GM18873 (cell line): ENCODE measurements around the gene EPHB3.

Experiments
- ATAC-seq: cut with Tn5 transposase; IDR thresholded peaks from one replicate; pipeline ENCODE4 v1.9.1; 2021; ENCODE audit warnings: mild to moderate bottlenecking, moderate library complexity, moderate number of reproducible peaks; ENCODE audit not compliant: unreplicated experiment, low FRiP score

EPHB3 gene

DNA sequence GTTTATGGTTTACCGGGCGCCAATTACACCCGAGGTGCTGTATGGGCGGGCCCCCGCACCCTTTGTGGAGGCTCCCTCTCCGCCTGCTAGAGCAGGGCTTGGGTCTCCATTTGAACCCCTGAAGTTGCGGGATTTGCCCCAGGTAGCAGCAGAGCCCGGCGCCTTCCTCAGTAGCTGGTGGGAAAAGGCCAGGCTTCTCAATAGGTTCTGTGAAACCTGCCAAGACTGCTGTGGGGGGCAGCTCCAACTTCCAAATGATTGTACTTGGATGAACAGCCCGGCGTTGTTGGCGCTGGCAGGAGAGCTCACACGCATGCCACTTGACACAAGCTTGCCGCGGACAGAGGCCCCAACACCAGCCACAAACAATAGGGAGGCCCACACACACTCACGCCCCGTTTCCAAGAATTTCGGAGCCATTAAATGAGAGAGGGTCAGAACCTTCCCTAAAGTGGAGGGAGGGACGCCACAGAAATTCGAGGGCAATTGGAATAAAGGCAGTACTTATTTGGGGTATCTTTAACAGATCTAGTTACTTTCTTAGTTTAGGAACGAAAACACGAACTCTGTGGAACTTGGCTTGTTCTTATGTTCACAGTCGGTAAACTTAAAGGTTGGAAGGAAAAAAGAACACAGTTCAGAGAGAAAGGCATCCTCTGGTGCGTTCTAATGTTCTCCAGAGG is 1.4 kb downstream of the EPHB3 start:
- ATAC-seq = no peak

DNA sequence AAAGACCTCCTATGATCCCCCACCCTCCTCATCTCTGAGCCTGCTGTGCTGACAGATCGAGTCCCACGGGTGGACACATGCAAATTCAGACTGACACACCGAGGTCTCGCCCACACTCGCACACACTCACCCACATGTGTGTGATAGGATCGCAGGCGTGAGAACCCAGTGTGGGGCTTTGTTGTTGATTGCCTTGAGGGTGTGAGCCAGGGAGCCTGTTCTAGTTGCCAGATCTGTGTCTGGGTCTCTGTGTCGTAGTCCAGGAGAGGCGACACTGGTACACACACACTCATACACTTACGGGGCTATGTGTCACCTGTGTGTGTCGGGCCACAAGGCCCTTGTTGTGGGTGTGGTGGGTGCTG is 2.0 kb downstream of the EPHB3 start:
- ATAC-seq = no peak

DNA sequence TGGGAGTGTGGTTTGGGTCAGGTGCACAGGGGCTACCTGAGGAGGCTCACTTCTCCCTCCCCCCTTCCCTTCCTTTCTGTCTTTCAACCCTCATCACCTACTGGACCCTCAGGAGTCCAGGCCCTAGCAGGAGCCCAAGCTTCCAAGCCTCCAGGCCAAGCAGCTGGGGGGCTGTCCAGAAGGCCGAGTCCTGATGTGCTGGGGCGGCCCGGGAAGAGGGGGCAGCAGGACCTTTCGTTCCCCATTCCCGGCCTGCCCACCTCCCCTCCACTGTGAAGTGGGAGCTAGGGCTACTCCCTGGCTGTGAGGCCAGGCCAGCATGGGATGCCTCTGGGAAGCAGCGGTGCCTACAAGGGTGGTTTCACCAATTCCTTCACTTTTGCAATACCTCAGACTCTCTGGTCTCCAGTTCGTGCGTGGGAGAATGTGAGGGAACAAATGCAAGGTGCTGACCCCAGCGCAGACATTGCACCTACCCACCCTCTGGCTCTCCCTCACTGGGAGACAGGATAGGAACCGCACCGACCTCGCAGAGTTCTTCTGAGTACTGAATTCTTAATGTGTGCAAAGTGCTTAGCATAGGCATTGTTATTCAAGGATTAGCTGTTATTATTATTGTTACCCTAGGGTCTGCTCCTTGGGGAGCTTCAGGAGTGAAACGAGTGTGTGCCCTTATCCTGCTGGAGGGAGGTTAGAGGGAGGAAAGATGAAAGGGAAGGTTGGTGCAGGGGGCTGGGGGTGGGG is 2.5 kb downstream of the EPHB3 start:
- ATAC-seq = no peak

DNA sequence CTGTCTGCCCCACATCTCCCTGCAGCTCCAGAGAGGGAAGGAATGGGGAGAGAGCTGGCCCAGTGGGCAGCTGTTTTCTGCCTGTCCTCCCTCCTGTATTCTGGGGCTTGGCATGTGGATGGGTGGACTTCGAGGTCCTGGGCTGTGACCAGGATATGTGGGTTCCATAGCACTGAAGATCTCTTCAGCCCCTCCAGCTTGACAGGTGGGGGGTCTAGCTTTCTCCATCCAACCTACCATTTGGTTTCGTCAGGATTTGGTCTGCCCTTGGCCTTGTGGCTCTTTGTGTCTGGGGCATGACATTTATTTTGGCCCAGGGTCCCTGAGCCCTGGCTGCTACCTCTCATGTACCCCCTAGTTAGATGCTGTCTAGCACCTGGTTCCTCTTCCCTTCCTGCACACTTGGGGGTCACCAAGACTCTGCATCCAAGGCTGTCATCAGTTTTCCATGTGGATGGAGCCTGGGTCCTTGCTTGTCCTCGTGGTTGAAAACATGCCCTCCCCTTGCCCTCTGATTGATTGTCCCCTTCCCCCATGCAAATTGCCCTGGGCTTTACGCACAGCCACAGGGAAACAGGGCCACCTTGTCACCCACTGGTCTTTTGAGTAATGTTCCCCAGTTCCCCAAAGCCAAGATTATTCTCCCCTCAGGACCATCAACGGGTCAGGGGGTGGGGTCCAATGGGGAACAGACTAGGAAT is 3.2 kb downstream of the EPHB3 start:
- no peak for ATAC-seq

DNA sequence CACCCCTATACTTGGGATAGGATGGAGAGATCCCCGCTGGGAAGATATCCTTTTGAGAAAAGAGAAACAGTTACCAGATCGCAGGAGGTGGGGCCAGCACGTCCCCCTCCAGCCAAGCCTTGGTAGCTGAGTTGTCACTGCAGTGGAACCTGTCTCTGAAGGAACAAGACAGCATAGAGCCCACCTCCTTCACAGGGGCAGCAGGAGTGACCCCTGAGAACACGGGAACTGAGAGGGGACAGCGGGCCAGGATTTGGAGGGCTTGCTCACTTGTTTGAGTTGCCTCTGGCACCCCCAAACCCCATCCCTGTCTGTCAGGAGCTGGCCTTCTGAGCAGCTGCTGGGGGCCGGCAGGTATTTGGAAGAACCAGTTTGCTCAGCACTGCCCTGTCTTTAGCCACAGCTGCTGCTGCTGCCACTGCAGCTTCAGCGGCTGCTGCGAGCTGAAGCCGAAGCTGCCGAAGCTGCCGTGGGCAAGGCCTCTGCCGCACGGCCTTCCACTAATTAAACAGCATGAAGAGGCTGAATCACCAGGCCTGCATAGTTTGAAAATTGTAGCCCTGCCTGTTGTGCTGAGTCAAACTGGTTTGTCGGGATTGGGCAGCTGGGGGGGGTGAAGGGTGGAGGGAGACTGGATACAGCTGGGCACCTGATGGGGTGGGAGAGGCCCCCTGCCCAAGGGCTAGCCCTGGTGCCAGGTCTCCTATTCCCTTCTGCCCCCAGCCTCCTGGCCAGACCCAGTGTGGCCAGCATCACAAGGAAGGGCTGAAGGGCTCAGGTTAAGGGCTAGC is 4.0 kb downstream of the EPHB3 start:
- no peak for ATAC-seq

DNA sequence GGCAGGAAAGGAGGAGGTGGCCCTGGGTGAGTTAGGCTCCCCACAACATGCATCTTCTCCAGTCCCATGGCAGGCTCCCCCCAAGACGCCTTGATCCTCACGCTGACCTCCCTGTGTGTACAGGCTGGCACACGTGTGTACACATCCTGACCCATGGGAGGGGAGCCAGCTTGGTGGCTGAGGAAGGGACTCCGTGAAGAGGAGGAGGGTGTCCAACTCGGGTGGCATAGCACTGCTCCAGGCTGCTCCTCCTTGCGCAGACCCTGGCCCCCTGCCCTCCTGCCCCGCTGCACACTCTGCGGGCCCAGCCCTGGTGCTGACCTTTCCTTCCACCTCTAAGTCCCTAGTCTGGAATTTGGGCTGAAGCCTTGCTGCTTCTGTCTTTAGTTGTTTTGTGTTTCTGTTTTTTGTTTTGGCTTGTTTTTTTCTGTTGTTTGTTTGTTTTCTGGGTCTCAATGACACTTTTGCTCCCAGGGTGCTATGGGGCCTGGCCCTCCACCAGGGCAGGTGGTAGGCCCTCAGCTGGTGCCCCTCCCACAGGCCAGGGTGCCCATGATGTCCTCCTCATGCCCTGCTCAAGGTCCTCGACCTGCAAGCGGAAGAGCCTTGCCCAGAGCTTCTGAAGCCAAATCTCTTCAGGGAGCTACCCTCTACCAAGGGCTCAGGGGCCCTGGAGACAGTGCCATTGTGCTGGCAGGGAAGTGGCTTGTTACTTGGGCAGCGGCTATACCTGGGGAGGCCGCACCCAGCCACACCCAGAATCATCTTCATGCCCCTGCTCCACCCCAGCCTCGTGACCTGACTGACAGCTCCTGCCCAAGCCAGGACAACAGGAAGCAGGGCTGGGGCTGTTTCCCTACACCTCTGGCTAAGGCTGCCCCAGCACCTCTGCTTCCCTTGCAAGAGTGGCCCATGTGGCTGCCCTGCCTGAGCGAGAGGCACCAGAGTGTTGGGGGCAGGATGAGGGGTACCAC is 5.1 kb downstream of the EPHB3 start:
- ATAC-seq = no peak

DNA sequence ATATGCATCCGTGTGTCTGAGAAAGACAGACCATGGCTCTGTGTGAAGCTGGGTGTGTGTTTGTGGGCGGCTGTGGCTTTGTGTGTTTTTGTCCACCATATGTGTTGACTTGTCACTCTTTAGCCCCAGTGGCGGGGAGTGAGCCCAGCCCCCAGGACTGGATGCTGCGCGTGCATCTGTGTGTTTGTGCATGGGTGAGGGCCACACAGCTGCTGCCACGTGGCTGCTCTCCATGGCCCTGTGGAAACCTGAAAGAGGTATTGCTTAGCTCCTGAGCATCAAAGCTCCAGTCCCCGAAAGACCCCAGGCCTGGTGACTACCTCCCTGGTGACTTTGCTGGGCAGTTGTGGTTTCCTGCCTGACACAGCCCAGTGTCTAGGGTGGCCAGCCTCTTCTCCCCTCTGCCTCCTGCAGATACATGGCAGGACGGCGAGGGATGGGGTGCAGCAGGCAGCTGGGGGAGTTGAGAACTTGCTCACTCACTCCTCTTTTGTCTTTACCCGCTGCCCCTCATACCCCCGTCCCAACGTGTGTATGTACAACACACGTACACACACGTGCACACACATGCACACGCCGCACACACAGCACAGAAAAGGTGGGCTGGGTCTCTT is 6.5 kb downstream of the EPHB3 start:
- no peak for ATAC-seq

DNA sequence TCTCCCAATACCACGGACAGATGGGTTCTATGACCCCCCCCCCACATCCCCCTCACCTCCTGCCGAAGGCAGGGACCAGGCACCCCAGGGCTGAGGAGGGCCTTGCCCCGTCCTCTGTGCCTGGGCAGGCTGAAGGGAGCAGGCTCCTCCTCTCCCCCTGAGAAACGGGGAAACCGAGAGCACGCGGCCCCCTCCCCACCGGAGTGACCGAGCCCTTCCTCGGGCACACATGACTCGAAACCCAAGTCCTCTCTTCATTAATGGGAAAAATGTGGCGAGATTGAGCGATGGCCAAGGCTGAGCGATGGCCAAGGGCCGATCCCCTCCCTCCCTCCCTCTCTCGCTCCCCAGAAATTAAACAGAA is 7.0 kb downstream of the EPHB3 start:
- ATAC-seq = no peak

DNA sequence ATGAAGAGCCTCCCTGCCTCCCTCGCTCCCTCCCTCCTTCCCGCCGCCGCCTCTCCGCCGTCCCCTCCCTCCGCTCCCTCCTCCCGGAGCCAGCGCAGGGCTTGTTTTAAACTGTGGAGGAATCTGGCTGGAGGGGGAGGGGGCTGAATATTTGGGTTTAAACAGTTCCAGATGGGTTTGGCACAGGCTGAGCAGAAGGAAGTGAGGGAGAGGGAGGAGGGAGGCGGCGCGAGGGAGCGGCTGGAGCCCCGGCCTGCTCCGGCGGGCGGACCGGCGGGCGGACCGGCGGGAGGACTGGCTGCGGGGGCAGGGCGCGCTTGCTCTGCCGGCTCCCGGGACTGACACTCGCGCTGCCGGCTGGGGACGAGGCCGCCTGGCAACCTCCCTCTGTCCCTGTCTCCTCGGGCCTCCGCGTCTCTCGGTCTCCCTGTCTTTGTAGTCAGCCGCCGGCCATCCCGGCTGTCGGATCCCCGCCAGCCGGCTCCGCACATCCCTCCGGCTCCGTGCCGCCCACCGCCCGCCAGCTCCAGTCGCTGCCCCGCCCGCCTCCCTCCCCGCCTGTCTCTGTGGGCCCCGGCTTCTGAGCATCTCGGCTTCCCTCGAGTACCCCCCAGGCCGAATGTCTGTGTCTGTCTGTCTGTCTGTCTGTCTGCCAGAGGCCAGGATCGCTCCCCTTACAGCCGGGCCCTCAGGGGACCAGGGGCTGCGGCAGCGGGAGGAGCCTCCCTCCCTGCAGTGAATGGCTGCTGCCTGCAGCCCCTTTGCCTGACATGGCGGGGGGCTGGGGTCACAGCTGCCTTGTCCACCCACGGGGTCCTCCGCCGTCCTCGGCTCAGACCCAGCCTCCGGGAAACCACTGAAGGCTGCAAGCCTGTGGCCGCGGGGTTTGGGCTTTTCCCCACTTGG is 7.6 kb downstream of the EPHB3 start:
- ATAC-seq = no peak

DNA sequence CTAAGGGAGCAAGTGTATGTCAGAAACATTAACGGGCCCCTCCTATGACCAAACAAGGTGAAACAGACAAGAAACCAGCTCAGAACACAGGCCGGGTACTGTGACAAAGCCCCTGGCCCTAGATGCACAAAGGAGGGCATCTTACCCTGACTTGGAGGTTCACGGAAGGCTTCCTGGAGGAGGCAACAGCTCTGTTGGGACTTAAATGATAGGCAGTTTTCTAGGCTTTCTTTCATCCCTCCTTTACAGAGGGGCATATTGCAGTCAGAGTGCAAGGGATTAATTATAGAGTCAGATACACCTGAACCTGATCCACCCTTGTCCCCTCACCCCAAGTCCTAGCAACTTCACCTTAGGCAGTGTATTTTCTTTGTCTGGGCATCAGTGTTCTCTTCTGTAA is 8.4 kb downstream of the EPHB3 start:
- no peak for ATAC-seq

DNA sequence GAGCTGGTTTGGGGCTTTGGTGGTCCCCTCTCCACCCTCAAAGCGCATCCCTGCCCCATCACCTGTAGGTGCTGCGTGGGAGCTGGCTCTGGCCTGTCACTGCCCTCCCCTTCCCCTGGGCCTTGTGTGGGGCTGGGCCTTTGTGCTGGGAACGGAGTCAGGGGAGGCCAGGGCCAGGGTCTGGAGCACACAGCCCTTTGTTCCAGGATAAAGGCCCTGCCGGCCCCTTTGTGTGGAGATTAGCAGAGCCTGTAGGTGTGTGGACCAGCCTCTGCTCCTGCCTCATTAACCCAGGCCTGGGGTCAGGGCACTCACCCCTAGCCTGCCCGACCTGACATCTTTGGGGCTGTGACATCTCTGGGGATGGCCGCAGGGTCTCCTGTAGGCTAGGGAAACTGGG is 8.9 kb downstream of the EPHB3 start:
- no peak for ATAC-seq

DNA sequence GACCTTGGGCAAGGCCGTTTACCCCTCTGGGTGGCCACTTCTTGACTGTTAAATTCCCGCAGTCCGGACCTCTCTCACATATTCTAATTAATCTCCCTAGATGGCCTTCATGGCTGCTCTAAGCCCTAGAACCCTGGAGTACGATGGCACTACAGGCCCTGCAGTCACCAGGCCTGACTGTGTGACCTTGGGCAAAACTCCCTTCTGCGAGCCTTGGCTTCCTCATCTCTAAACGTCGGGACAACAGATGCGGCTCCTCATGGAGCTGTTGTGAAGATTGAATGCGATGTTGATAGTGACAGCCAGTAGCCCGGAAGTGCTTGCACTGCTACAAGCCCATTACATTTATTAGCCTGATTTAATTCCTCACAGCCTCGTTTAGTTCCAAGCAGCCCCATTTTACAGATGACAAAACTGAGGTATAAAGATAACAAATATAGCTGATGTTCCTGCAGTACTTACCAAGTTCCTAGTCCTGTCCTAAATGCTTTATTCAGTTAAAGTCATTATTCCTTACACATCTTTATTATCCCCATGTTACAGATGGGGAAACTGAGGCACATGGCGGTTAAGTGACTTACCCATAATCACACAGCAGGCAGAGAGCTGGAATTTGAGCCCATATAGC is 10.3 kb downstream of the EPHB3 start:
- ATAC-seq = no peak

DNA sequence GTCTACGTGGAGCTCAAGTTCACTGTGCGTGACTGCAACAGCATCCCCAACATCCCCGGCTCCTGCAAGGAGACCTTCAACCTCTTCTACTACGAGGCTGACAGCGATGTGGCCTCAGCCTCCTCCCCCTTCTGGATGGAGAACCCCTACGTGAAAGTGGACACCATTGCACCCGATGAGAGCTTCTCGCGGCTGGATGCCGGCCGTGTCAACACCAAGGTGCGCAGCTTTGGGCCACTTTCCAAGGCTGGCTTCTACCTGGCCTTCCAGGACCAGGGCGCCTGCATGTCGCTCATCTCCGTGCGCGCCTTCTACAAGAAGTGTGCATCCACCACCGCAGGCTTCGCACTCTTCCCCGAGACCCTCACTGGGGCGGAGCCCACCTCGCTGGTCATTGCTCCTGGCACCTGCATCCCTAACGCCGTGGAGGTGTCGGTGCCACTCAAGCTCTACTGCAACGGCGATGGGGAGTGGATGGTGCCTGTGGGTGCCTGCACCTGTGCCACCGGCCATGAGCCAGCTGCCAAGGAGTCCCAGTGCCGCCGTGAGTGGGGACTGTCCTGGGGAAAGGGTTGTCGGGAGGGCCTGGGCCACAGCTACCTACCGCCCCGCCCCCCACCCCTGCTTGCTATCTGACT is 11.2 kb downstream of the EPHB3 start:
- no peak for ATAC-seq

DNA sequence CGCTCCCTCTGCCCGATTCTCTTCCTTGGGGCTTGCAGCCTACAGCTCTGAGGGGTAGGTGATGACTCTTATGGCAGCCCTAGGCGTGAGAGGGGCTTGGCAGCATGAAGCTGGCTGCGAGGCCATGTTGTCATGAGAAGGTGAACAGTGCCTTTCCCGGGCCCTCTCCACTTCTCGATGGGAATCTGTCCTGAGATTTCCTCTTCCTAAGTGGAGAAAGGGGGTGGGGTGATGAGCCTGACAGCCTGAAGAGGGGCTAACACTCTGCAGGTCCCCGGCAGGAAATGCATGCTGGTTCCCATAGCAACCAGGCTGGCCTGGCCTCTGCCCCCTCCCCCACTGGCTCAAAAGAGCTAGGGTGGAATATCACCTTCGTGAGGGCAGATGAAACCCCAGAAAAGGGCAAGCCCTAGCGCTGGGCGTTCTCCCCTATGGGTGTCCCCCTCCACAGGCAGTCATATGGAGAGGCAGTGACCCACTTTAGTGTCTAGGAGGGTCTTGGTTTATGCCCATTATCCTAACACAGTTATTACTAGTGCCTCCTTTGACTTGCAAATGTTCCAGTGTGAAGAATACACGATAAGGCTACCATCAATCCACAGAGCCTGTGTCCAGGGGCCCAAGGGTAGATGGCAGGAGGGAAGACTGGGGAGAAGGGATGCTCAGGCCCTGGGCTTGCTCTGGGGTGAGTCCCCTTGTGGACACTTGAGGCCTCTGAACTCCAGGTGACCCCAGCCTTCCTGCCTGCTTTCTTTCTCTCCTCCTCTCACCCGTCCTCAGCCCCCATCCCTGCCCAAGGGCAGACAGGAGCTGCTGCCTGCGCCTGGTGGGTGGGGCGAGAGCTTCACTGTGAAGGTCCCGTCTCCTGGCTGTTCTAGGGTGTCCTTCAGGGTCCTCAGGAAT is 13.2 kb downstream of the EPHB3 start:
- ATAC-seq = no peak

DNA sequence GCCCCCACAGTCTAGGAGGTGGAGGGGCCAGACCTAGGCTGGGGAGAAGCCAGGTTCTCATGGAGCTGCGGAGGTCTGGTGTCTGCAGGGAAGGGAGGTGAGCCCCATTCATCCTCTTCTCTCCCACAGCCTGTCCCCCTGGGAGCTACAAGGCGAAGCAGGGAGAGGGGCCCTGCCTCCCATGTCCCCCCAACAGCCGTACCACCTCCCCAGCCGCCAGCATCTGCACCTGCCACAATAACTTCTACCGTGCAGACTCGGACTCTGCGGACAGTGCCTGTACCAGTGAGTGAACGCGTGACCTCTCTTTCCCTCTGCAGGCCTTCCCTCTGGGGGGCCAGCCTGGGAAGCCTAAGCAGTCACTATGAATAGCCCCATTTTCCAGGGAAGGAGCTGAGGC is 14.1 kb downstream of the EPHB3 start:
- ATAC-seq = no peak

DNA sequence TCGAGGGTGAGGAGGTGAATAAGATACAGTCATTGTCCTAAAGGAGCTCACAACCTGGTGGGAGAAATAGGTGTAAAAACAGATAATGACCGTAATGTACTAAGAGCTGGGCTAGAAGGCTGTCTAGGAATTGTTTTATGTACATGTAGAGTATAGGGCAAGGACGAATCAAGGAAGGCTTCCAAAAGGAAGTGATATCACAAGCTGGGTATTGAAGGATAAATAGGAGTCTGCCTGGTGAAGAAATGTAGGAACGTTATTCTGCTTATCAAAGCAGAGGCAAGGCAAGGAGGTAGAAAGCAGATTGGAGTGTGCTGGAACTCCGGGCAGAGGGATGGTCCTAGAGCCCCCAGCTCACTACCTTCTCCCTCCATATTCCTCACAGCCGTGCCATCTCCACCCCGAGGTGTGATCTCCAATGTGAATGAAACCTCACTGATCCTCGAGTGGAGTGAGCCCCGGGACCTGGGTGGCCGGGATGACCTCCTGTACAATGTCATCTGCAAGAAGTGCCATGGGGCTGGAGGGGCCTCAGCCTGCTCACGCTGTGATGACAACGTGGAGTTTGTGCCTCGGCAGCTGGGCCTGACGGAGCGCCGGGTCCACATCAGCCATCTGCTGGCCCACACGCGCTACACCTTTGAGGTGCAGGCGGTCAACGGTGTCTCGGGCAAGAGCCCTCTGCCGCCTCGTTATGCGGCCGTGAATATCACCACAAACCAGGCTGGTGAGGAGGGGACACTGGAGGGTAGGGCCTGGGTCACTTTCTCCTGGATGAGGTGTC is 15.1 kb downstream of the EPHB3 start:
- ATAC-seq = no peak
